IgD-negative memory B cell (primary cell): ENCODE results near the gene CIITA. TPM values are rescaled to one million over a fixed set of nuclear protein-coding genes. Genes with fewer than 3 reads are reported as not detected.
A peak's percentile ranks its signal among the peaks of the same experiment; 100 is the strongest.

Experiments
- H3K27ac Mint-ChIP-seq, 3 donors: one replicate each; pipeline ENCODE4 v1.8.0; 2020 to 2022; ENCODE audit warnings: mild to moderate bottlenecking in 3 of 3, mixed read lengths in 3 of 3, moderate library complexity in 1 of 3
- H3K27me3 Mint-ChIP-seq: one replicate; pipeline ENCODE4 v1.8.0; 2021; ENCODE audit warnings: mixed read lengths
- H3K36me3 Mint-ChIP-seq: one replicate; pipeline ENCODE4 v1.8.0; 2020; ENCODE audit warnings: mild to moderate bottlenecking, mixed read lengths
- H3K4me1 Mint-ChIP-seq, 3 donors: one replicate each; pipeline ENCODE4 v1.8.0; 2020 to 2022; ENCODE audit warnings: mixed read lengths in 3 of 3, mild to moderate bottlenecking in 1 of 3
- H3K4me3 Mint-ChIP-seq, 4 donors: one replicate each; pipeline ENCODE4 v1.8.0; 2020 to 2022; ENCODE audit warnings: mild to moderate bottlenecking in 4 of 4, mixed read lengths in 4 of 4, moderate library complexity in 3 of 4
- H3K9me3 Mint-ChIP-seq, 3 donors: one replicate each; pipeline ENCODE4 v1.8.0; 2020 to 2021; ENCODE audit warnings: mixed read lengths in 3 of 3, mild to moderate bottlenecking in 1 of 3
- polyA plus RNA-seq: library from polyadenylated mRNA; unstranded; fragments of 300-500 nt; fragmentation: Illumina TruSeq; gene quantifications from one replicate; pipeline ENCODE4 v1.2.3, GENCODE V29; 2021

Gene CIITA
- polyA plus RNA-seq, 1 donor from 2014 or later, result 173 TPM

- Mint-ChIP-seq H3K4me1 (peaks cover 45 to 82% (median 66%) of the 10 kb centered on the region in 3 donors), H3K27ac (peak overlapping the region; percentile 92 to 99 (median 94)), H3K36me3 (no peaks in the 10 kb centered on the region), H3K27me3 (peaks cover 2% of the 10 kb centered on the region), H3K9me3 (no peaks in the 10 kb centered on the region), H3K4me3 (peak overlapping the region; percentile 67 to 90 (median 74))
These were observed 9.8 kb upstream of the CIITA start for GRCh38 chr16:10867199-10867598.

GRCh38 chr16:10868104-10868595 lies 8.9 kb upstream of the CIITA start:
- Mint-ChIP-seq H3K4me1 (peaks cover 50 to 81% (median 72%) of the 10 kb centered on the region in 3 donors), H3K36me3 (no peaks in the 10 kb centered on the region), H3K27me3 (peaks cover 2% of the 10 kb centered on the region), H3K27ac (peak overlapping the region; percentile 92 to 99 (median 94)), H3K9me3 (no peaks in the 10 kb centered on the region), H3K4me3 (peak overlapping the region; percentile 60 to 94 (median 84))

GRCh38 chr16:10868596-10869469 lies 8.2 kb upstream of the CIITA start:
- Mint-ChIP-seq H3K9me3 (no peaks in the 10 kb centered on the region), H3K27me3 (peaks cover 2% of the 10 kb centered on the region), H3K4me1 (peaks cover 53 to 80% (median 69%) of the 10 kb centered on the region in 3 donors), H3K4me3 (peak overlapping the region; percentile 60 to 94 (median 84)), H3K36me3 (no peaks in the 10 kb centered on the region), H3K27ac (peak overlapping the region; percentile 92 to 99 (median 94))

GRCh38 chr16:10870137-10870776 lies 6.7 kb upstream of the CIITA start:
- peaks cover 2% of the 10 kb centered on the region for H3K27me3 Mint-ChIP-seq
- H3K9me3 Mint-ChIP-seq, result no peaks in the 10 kb centered on the region
- H3K27ac Mint-ChIP-seq, result peak overlapping the region; percentile 92 to 99 (median 94)
- peak overlapping the region; percentile 57 to 90 (median 84) for H3K4me3 Mint-ChIP-seq
- no peaks in the 10 kb centered on the region for H3K36me3 Mint-ChIP-seq
- H3K4me1 Mint-ChIP-seq, result peaks cover 55 to 81% (median 74%) of the 10 kb centered on the region in 3 donors

GRCh38 chr16:10870808-10871156 lies 6.2 kb upstream of the CIITA start:
- Mint-ChIP-seq H3K27ac (peak overlapping the region; percentile 92 to 99 (median 94)), H3K27me3 (peaks cover 2% of the 10 kb centered on the region), H3K9me3 (no peaks in the 10 kb centered on the region), H3K4me1 (peaks cover 57 to 81% (median 75%) of the 10 kb centered on the region in 3 donors), H3K4me3 (peak overlapping the region in 3 of 4 donors; percentile 78 to 89 (median 89)), H3K36me3 (no peaks in the 10 kb centered on the region)

GRCh38 chr16:10871157-10871991 lies 5.6 kb upstream of the CIITA start:
- Mint-ChIP-seq H3K27me3 (peaks cover 2% of the 10 kb centered on the region), H3K36me3 (no peaks in the 10 kb centered on the region), H3K27ac (peak overlapping the region; percentile 92 to 99 (median 94)), H3K4me3 (peak overlapping the region in 3 of 4 donors; percentile 78 to 89 (median 89)), H3K9me3 (no peaks in the 10 kb centered on the region), H3K4me1 (peaks cover 54 to 80% (median 73%) of the 10 kb centered on the region in 3 donors)

- Mint-ChIP-seq H3K4me3 (peak overlapping the region; percentile 90 to 100 (median 99)), H3K27ac (peak overlapping the region; percentile 45 to 94 (median 91)), H3K27me3 (peaks cover 2% of the 10 kb centered on the region), H3K36me3 (peaks cover 14% of the 10 kb centered on the region), H3K4me1 (peaks cover 37 to 48% (median 42%) of the 10 kb centered on the region in 3 donors), H3K9me3 (no peaks in the 10 kb centered on the region)
These were observed 687 bp upstream of the CIITA start for GRCh38 chr16:10876315-10876714.

GRCh38 chr16:10877472-10877946 lies 507 bp downstream of the CIITA start:
- Mint-ChIP-seq H3K4me3 (peak overlapping the region; percentile 90 to 100 (median 99)), H3K36me3 (peaks cover 18% of the 10 kb centered on the region), H3K4me1 (peaks cover 38 to 48% (median 41%) of the 10 kb centered on the region in 3 donors), H3K27me3 (no peaks in the 10 kb centered on the region), H3K27ac (peak overlapping the region; percentile 45 to 94 (median 91)), H3K9me3 (no peaks in the 10 kb centered on the region)

- peaks cover 18% of the 10 kb centered on the region for H3K36me3 Mint-ChIP-seq
- H3K27ac Mint-ChIP-seq, result peak overlapping the region; percentile 45 to 94 (median 91)
- H3K27me3 Mint-ChIP-seq, result no peaks in the 10 kb centered on the region
- peaks cover 36 to 46% (median 41%) of the 10 kb centered on the region in 3 donors for H3K4me1 Mint-ChIP-seq
- peak overlapping the region; percentile 90 to 100 (median 99) for H3K4me3 Mint-ChIP-seq
- H3K9me3 Mint-ChIP-seq, result no peaks in the 10 kb centered on the region
These were observed 1.3 kb downstream of the CIITA start for GRCh38 chr16:10878328-10878643.

GRCh38 chr16:10878644-10879501 lies 1.9 kb downstream of the CIITA start:
- H3K27me3 Mint-ChIP-seq, result no peaks in the 10 kb centered on the region
- peak overlapping the region; percentile 90 to 100 (median 99) for H3K4me3 Mint-ChIP-seq
- H3K4me1 Mint-ChIP-seq, result peaks cover 40 to 51% (median 46%) of the 10 kb centered on the region in 3 donors
- peak overlapping the region; percentile 45 to 94 (median 91) for H3K27ac Mint-ChIP-seq
- H3K36me3 Mint-ChIP-seq, result peaks cover 18% of the 10 kb centered on the region
- no peaks in the 10 kb centered on the region for H3K9me3 Mint-ChIP-seq

GRCh38 chr16:10879681-10880589 lies 2.9 kb downstream of the CIITA start:
- peaks cover 36 to 52% (median 47%) of the 10 kb centered on the region in 3 donors for H3K4me1 Mint-ChIP-seq
- no peaks in the 10 kb centered on the region for H3K27me3 Mint-ChIP-seq
- H3K27ac Mint-ChIP-seq, result peak overlapping the region; percentile 67 to 94 (median 91)
- H3K36me3 Mint-ChIP-seq, result peaks cover 18% of the 10 kb centered on the region
- H3K9me3 Mint-ChIP-seq, result no peaks in the 10 kb centered on the region
- peak overlapping the region; percentile 90 to 100 (median 99) for H3K4me3 Mint-ChIP-seq

- Mint-ChIP-seq H3K9me3 (no peaks in the 10 kb centered on the region), H3K36me3 (peaks cover 18% of the 10 kb centered on the region), H3K4me1 (peaks cover 37 to 52% (median 48%) of the 10 kb centered on the region in 3 donors), H3K4me3 (peak overlapping the region; percentile 90 to 100 (median 99)), H3K27ac (peak overlapping the region; percentile 67 to 94 (median 91)), H3K27me3 (no peaks in the 10 kb centered on the region)
These were observed 3.8 kb downstream of the CIITA start for GRCh38 chr16:10880594-10881452.
